NOMO-1 treated with DMSO at 0.1 percent for 48 hours (cell line): Measurements from ENCODE around the gene DBX1.
"Not testable (repeated sequence)": the region's sequence is repeated elsewhere in the genome, so short reads cannot be mapped to it uniquely, and the experiment has no call there.

Source experiments
- DNase-seq: peaks from one replicate; lab custom pipeline; 2025; ENCODE audit not compliant: unreplicated experiment; lab: John Stamatoyannopoulos, UW

Gene DBX1, protein sequence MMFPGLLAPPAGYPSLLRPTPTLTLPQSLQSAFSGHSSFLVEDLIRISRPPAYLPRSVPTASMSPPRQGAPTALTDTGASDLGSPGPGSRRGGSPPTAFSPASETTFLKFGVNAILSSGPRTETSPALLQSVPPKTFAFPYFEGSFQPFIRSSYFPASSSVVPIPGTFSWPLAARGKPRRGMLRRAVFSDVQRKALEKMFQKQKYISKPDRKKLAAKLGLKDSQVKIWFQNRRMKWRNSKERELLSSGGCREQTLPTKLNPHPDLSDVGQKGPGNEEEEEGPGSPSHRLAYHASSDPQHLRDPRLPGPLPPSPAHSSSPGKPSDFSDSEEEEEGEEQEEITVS

DNA sequence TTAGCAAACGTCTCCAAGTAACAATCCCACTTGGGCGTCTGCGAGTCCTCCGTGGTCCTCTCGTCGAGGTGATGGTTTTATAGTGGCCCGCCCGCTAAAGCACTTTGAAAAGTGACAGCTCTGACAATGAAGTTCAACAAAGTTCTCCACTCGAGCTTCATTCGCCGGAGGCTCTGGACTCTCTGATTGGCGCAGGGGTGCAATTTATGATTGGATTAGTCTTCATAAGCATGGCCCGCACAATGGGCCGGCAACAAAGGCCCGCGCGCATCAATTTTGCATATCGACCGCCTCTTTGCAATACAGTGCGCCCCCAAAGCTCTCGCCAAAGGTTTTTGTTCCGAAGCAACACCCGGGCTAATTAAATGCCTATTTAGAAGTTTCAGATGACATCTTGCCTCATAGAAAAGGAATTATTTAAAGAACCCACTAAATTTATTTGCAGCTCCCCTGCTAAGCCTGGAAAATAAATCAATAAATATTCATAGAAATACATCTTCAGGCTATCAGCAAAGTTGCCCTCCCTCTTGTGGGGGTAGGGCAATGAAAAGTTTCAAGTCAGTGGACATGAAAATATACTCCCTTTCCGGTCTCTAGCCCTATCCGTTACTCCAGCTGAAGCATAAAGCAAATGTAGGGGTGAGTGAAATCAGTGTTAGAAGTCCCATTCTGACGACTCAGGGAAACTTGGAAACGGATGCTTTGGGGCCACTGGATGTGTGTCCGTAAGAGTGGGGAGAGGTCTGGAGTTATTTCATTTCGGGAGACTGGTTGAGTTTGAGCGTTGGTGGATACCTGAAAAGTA is at the start of gene DBX1:
Gene DBX1, minus strand, starts transcription at position 51 of the 805 bp plus-strand sequence. CDS start 151 bp downstream, outside the sequence.
- DNase-seq = no peak

DNA sequence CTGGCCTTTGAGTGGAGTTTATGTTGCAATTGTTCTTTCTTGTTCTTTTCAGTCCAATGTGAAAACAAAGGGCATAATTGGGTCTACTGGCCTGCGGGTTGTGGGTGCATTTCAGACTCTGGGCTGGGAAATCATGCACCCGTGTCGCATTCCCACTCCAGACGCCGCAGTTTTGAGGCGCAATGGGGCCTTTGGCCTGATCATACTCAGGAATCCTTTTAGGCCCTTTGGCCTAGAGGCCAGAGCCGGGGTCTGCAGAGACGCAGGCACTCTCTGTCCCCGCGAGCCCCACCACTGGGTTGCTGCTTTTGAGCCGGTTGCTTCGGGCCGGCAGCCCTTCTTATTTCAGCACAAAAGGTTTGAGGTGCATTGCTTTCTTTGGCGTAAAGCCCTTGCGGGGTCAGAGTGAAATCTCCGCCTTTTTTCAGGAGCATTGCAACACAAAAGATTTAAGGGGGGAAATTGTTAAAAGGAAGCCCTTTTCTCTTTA is 48.4 kb upstream of the DBX1 start:
- DNase-seq = no peak

GRCh38 chr11:20207781-20208621 is 47.7 kb upstream of the DBX1 start:
- no peak for DNase-seq

GRCh38 chr11:20205807-20206206 is 45.5 kb upstream of the DBX1 start:
- DNase-seq = no peak

DNA sequence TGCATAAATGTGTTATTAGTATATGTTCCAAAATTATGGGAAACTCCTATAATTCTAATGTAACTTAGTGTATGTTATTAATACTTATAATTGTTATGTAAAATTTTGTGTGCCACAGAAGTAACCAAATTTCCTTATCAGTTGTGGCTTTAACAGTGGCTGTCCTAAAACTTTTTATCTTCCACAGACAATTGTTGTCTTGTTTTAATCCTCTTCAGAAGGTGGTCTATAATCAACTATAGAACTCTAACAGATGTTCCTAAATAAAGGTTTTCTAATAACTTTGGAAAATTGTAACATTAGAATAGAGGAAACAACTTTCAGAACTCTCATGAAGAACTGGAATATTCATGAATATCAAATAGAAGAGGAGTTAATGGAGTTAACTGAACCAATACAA is 44.4 kb upstream of the DBX1 start:
- no peak for DNase-seq

DNA sequence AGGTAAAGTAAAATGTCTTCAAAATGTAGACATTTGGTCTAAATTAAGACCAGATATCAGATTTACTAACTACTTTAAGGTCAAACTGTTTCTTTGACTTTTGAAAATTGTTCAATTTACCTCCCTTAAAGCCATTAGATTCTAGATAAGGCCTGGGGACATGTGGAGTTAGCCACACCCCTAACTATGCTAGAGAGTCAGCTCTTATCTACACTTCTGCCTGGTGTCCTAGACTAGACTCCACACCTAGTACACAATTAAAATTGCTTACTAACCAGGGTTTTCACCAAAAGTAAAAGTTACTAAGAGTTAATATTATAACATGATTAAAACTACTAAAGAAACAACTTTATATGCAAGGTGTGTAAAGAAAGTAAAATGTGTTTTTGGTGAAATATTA is 43.6 kb upstream of the DBX1 start:
- no peak for DNase-seq

GRCh38 chr11:20201231-20201630 is 41.0 kb upstream of the DBX1 start:
- no peak for DNase-seq

DNA sequence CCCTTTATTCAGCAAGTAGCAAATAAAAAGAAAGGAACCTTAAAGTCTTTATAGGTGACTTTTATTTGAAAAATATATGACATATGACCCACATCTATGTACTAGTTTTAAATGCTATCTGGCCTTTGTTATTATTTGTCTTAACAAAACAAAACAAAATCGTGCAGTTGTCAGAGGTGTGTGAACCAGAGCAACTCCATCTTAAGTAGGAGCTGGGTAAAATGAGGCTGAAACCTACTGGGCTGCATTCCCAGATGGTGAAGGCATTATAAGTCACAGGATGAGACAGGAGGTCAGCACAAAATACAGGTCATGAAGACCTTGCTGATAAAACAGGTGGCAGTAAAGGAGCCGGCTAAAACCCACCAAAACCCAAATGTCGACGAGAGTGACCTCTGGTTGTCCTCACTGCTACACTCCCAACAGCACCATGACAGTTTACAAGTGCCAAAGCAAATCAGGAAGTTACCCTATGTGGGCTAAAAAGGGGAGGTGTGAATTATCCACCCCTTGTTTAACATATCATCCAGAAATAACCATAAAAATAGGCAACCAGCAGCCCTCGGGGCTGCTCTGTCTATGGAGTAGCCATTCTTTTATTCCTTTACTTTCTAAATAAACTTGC is 40.2 kb upstream of the DBX1 start:
- DNase-seq = not testable (repeated sequence)

GRCh38 chr11:20197881-20198280 is 37.6 kb upstream of the DBX1 start:
- DNase-seq = no peak

DNA sequence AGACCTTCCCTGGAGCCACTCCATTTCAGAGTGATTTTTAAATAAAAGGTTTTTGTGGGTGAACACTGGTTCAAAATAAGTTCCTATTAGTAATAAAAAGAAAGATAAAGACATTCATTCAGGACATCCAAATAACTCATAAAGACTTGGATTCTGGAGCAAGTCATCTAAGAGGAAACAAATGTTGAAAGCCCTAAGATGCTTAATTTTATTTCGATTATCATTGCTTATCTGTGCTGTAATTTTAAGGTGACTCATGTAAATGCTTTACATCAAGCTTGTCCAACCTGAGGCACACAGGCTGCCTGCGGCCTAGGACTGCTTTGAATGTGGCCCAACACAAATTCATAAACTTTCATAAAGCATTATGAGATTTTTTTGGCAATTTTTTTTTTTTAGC is 34.2 kb upstream of the DBX1 start:
- no peak for DNase-seq

DNA sequence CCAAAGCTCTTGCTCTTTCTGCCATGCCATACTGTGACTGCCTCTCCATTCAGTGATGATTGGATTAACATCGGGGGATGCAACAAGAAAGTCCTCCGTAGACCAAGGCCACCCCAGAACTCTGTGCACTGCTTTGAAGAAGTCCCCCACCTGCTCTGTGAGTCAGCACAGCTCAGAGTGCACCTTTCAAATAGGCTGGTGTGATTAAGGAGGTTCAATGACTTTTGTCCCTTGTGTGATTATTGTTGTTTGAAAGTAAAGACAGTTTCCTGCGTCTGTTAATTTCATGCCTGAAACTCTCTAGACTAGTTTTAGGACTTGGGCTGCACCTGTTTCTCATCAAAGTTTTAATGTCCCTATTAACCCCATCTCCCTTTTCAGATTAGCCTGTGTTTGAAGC is 33.0 kb upstream of the DBX1 start:
- DNase-seq = no peak

DNA sequence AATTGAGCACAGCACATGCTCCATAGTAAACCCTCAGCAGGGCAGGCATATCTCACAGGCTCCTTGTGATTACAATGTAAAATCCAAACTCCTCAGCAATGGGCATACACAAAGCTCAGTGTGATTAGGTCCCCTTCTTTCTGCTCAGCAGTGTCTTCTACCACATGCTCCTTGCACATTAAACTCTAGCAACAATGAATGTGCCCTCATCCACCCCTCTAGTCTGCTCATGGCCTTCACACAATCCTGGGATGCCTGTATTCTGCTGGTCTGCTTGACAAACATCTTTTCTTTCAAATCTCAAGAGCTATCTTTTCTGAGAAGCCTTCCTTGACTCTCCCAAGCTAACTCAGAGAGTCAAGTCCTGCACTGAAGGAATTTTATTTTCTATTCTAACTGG is 32.4 kb upstream of the DBX1 start:
- DNase-seq = no peak

- DNase-seq = no peak
Observed at GRCh38 chr11:20192151-20192550, 31.9 kb upstream of the DBX1 start.

DNA sequence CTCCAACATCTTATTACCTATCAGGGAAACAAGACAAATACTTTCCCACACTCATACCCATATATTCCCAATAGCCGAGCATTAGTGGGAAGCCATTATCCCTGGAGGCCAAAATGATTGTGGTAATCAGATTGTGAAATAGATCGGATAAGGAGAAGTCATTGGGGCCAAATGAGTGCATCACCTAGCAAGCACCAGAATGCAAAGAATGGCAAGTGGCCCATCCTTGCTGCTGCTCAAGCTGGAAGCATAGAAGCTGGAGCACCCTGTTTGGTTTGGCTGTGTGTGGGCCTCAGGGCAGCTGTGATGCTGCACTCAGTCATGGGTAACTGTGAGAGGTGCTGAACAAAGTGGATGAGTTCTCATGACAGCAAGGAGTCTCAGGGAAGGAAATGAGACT is 18.7 kb upstream of the DBX1 start:
- DNase-seq = no peak

DNA sequence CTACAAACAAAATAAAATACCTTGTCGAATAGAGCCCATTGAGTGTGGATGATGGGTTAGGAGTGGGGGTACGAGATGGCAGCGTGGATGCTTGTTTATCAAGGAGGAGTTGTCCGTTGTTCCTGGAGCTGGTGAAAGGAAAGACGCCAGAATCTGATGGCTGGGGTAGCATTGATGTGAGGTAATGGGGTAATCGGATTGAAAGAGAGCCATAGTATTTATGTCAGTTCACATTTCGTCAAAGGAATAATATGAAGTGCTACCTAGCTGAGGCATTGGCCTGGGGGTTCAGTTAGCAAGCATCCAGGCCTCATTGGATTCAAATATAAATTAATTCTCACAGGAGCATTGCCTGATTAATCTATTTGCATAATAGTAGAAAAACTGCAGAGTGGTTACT is 16.9 kb upstream of the DBX1 start:
- no peak for DNase-seq

DNA sequence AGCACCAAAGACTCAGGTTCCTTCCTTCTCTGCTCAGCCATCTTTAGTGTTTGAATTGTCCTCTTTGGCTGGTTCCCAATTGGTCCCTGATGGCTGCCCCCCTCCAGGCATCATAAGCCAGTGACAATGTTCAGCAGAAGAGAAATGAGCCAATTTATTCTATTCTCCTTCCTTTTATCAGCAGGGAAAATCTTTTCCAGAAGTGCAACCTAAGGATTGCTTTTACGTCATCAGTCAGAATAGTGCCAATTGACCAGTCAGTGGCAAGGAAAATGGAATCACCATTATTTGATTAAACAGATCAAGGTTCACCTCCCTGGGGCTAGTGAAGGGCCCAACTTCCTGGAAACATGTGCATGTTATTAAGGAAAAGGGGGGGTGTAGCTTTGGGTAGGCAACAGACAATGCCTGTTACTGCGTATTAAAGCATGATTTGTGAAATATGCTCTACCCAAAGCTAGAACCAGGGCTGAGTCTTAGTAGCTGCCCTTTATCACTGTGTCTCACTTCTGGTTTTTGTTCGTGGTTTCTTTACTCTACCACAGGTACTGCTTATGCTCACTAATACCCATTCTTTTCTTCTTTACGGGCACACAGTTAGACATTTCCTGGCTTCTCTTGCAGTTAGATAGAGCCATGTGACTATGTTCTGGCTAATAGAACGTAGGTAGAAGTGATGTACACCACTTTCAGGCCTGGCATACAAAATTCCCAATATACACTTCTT is 12.6 kb upstream of the DBX1 start:
- DNase-seq = no peak

DNA sequence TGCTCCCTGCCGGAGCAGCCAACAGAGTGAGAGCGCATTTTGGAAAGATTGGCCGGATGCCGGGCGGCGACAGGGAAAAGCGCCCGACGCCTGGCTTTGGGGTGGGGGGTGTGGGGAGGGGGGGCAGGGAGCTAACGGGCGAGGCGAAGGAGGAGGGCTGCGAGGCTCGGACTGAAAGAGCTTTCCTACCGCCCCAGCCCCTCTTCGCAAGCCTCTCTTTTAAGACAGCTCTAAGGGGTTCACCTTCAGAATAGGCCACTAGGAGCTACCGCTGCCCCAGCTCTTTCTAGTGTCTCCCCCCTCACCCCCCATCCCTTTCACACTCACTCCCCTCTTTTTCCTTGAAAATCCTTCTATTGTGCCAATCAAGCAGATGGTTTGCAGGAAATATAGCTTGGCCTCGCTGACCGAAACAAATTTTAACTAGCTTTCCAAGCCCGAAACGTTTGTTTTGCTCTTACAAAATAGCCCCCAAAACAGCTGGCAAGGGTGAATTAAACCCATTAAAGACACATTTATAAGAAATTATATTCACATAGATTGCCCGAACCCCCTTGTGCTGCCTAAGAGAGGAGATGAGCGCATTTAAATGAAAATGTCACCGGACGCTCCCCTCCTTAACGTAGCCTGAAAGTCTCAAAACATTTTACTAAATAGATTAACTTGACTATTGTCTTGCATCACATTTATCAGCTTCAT is 3.7 kb upstream of the DBX1 start:
- no peak for DNase-seq

GRCh38 chr11:20162824-20163782 is 2.8 kb upstream of the DBX1 start:
- DNase-seq = no peak
